PC-9 (cell line): Measurements from ENCODE around the gene NOSIP. TPM values are rescaled to one million over a fixed set of nuclear protein-coding genes. Genes with fewer than 3 reads are reported as not detected.

Experiments used
- BruUV-seq: library from RNA; stranded (reverse); fragments of 400-500 nt; replicated peaks from 2 replicates; lab custom pipeline; 2021; lab: Mats Ljungman, UMichigan
- CTCF ChIA-PET: fragments of 300-600 bp; sonication (Branson Sonifier 250); formaldehyde crosslinking; loops from one replicate; lab custom pipeline; 2022; ENCODE audit warnings: antibody characterized with exemption; lab: Charles Lee
- POLR2A ChIA-PET: fragments of 300-600 bp; sonication (Branson Sonifier 250); formaldehyde crosslinking; loops from one replicate; lab custom pipeline; 2022; ENCODE audit warnings: antibody characterized with exemption; ENCODE audit not compliant: unreplicated experiment; lab: Charles Lee
- DNase-seq, 2 experiments: peaks; one replicate each; pipeline versions ENCODE4 v3.0.0 to v3.0.0-alpha.2; 2015 to 2022; ENCODE audit warnings: mixed read lengths in 1 of 2
- H2AFZ ChIP-seq: fragments of 200-600 bp; sonication (generic); 2 replicates; pipeline ENCODE4 v1.8.1; 2017; ENCODE audit warnings: antibody characterized with exemption
- H3F3A ChIP-seq: fragments of 200-600 bp; sonication (generic); 2 replicates; pipeline ENCODE4 v1.8.1; 2017; ENCODE audit warnings: antibody characterized with exemption, mild to moderate bottlenecking, low read depth; ENCODE audit not compliant: insufficient read depth
- H3K27ac ChIP-seq: fragments of 200-600 bp; sonication (generic); 2 replicates; pipeline ENCODE4 v1.6.1; 2016; ENCODE audit warnings: mixed run types
- H3K27me3 ChIP-seq: fragments of 200-600 bp; sonication (generic); 2 replicates; pipeline ENCODE4 v1.6.1; 2016; ENCODE audit warnings: low read depth, mixed run types; ENCODE audit not compliant: insufficient read depth
- H3K36me3 ChIP-seq: fragments of 200-600 bp; sonication (generic); 2 replicates; pipeline ENCODE4 v1.6.1; 2016; ENCODE audit warnings: low read depth, mixed run types
- H3K4me1 ChIP-seq: fragments of 200-600 bp; sonication (generic); replicated peaks from 2 replicates; pipeline ENCODE4 v1.6.1; 2016; ENCODE audit warnings: mixed run types; ENCODE audit not compliant: insufficient read depth
- H3K4me2 ChIP-seq: fragments of 200-600 bp; sonication (generic); 2 replicates; pipeline ENCODE4 v1.6.1; 2017; ENCODE audit warnings: mixed run types
- H3K4me3 ChIP-seq: fragments of 200-600 bp; sonication (generic); 2 replicates; pipeline ENCODE4 v1.6.1; 2016; ENCODE audit warnings: mixed run types
- H3K79me2 ChIP-seq: fragments of 200-600 bp; sonication (generic); 2 replicates; pipeline ENCODE4 v1.6.1; 2017; ENCODE audit warnings: low read depth, mixed run types
- H3K9me2 ChIP-seq: fragments of 200-600 bp; sonication (generic); 2 replicates; pipeline ENCODE4 v1.8.1; 2017; ENCODE audit warnings: mild to moderate bottlenecking; ENCODE audit not compliant: insufficient read depth
- H3K9me3 ChIP-seq: fragments of 200-600 bp; sonication (generic); 2 replicates; pipeline ENCODE4 v1.8.1; 2016; ENCODE audit warnings: low read depth; ENCODE audit not compliant: insufficient read depth
- H4K20me1 ChIP-seq: fragments of 200-600 bp; sonication (generic); 2 replicates; pipeline ENCODE4 v1.8.1; 2017; ENCODE audit not compliant: insufficient read depth
- CTCF ChIP-seq: fragments of 200-600 bp; sonication (generic); conservative IDR thresholded peaks from 2 replicates; pipeline ENCODE4 v1.6.1; 2017; ENCODE audit warnings: mixed run types, antibody characterized with exemption, mild to moderate bottlenecking, moderate library complexity
- EZH2 ChIP-seq: fragments of 200-600 bp; sonication (generic); IDR thresholded peaks from 2 replicates; pipeline ENCODE4 v1.8.0; 2017; ENCODE audit warnings: antibody characterized with exemption, low read depth
- intact Hi-C: fragments of 100-400 bp; cut with micrococcal nuclease; formaldehyde crosslinking; loops from one replicate; pipeline ENCODE4 v1.10.0; 2022; ENCODE audit not compliant: unreplicated experiment
- total RNA-seq: library from RNA; stranded (reverse); gene quantifications from 2 replicates; pipeline ENCODE4 v1.2.3, GENCODE V29; 2021

NOSIP gene
- total RNA-seq, 1 experiment from 2014 or later, result 71.3 TPM

DNA sequence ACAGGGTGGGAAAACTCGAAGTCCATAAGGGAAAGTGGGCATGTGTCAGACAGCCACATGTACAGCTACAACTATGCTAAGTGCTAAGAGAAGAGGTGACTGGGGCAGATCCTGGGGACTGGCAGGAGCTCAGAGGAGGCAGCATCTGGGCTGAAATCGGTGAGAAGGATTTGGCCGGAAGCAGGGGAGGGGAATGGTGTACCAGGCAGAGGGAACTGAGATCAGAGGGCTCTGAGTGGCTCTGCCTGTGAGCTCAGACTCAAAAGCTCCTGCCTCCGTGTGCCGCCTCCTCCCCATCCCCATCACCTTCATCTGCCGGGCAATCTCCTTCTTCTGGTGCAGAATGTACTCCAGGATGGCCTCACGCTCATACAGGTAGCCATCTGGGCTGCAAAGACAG, 21.8 kb downstream of the NOSIP start:
- Histone ChIP-seq H3K36me3 (no peaks in the 10 kb centered on the region), H3K79me2 (no peaks in the 10 kb centered on the region; the same call in 1 of the 2 replicates), H4K20me1 (peaks cover 7% of the 10 kb centered on the region), H3K9me3 (no peaks in the 10 kb centered on the region), H3K9me2 (no peaks in the 10 kb centered on the region), H3K4me1 (no peaks in the 10 kb centered on the region), H3K4me3 (no peak overlapping the region), H3K27ac (no peak overlapping the region), H2AFZ (no peak overlapping the region), H3K27me3 (no peaks in the 10 kb centered on the region), H3K4me2 (no peak overlapping the region), H3F3A (peaks cover 16% of the 10 kb centered on the region)
- ChIA-PET POLR2A (no interaction called here), CTCF (interaction anchor here (0.5 to 0.7 kb wide), 2 partner anchors 32 to 160 kb away, joined by 3 to 7 read pairs; no protein-coding TSS in a partner anchor)
- TF ChIP-seq EZH2, result no peak
- TF ChIP-seq CTCF, result no peak
- no peak for DNase-seq
- intact Hi-C loops, result no loop called here
- BruUV-seq, result no TSS peak

GRCh38 chr19:49557641-49558325, 22.6 kb downstream of the NOSIP start:
- no peaks in the 10 kb centered on the region for H3K4me1 ChIP-seq
- H4K20me1 ChIP-seq, result peaks cover 7% of the 10 kb centered on the region; the same call in 1 of the 2 replicates
- no TSS peak for BruUV-seq
- ChIA-PET CTCF (interaction anchor here (0.7 kb wide), 1 partner anchor 161 kb away, joined by 3 read pairs; no protein-coding TSS in a partner anchor), POLR2A (no interaction called here)
- H3K9me2 ChIP-seq, result no peaks in the 10 kb centered on the region
- H3K79me2 ChIP-seq, result no peaks in the 10 kb centered on the region; the same call in 1 of the 2 replicates
- intact Hi-C loops, result no loop called here
- H3K27me3 ChIP-seq, result no peaks in the 10 kb centered on the region
- no peak overlapping the region for H3K4me3 ChIP-seq
- no peak overlapping the region for H2AFZ ChIP-seq
- no peak overlapping the region for H3K27ac ChIP-seq
- no peaks in the 10 kb centered on the region for H3K36me3 ChIP-seq
- TF ChIP-seq CTCF, result no peak
- no peak for TF ChIP-seq EZH2
- H3K9me3 ChIP-seq, result no peaks in the 10 kb centered on the region
- DNase-seq, result no peak
- no peak overlapping the region for H3K4me2 ChIP-seq
- peaks cover 18% of the 10 kb centered on the region for H3F3A ChIP-seq

- no peaks in the 10 kb centered on the region for H3K79me2 ChIP-seq
- peaks cover 18% of the 10 kb centered on the region for H3F3A ChIP-seq
- no peaks in the 10 kb centered on the region for H3K9me3 ChIP-seq
- BruUV-seq, result no TSS peak
- ChIA-PET POLR2A (no interaction called here), CTCF (no interaction called here)
- peaks cover 2% of the 10 kb centered on the region; the same call in 1 of the 2 replicates for H4K20me1 ChIP-seq
- no peak overlapping the region for H3K4me3 ChIP-seq
- intact Hi-C loops, result no loop called here
- H2AFZ ChIP-seq, result no peak overlapping the region
- H3K9me2 ChIP-seq, result no peaks in the 10 kb centered on the region
- no peaks in the 10 kb centered on the region for H3K4me1 ChIP-seq
- DNase-seq, result no peak
- H3K27ac ChIP-seq, result no peak overlapping the region
- TF ChIP-seq EZH2 (no peak), CTCF (no peak)
- no peaks in the 10 kb centered on the region for H3K27me3 ChIP-seq
- H3K36me3 ChIP-seq, result no peaks in the 10 kb centered on the region
- H3K4me2 ChIP-seq, result no peak overlapping the region
Observed at GRCh38 chr19:49556412-49557398, 23.7 kb downstream of the NOSIP start.
